Measurements from ENCODE around the gene MTMR1.

GRCh38 chrX:150651906-150652305, 41.3 kb upstream of the MTMR1 start:
- TF ChIP-seq TAF1 (IDR thresholded peaks at IDR 0.05; ENCODE audit: borderline replicate concordance, insufficient read depth, low read length) = no peak
- no peak for TF ChIP-seq POLR2AphosphoS5 (IDR thresholded peaks at IDR 0.05; ENCODE audit: low read depth, low read length)
- no peak for TF ChIP-seq REST (IDR thresholded peaks at IDR 0.05; ENCODE audit: insufficient read depth in 1 of 2, low read depth in 2 of 2, low read length in 2 of 2)
- TF ChIP-seq SIN3A (IDR thresholded peaks at IDR 0.05; ENCODE audit: borderline replicate concordance, insufficient read depth, low read length) = no peak
